Dedifferentiated amniotic fluid mesenchymal stem cell (primary cell): ENCODE data around the gene INPP5D.
"Not testable (repeated sequence)": the region's sequence is repeated elsewhere in the genome, so short reads cannot be mapped to it uniquely, and the experiment has no call there.

Experiments used
- DNase-seq: peaks from one replicate; pipeline ENCODE4 v3.0.0-alpha.2; 2016; ENCODE audit errors: extremely low spot score

The INPP5D gene

DNA sequence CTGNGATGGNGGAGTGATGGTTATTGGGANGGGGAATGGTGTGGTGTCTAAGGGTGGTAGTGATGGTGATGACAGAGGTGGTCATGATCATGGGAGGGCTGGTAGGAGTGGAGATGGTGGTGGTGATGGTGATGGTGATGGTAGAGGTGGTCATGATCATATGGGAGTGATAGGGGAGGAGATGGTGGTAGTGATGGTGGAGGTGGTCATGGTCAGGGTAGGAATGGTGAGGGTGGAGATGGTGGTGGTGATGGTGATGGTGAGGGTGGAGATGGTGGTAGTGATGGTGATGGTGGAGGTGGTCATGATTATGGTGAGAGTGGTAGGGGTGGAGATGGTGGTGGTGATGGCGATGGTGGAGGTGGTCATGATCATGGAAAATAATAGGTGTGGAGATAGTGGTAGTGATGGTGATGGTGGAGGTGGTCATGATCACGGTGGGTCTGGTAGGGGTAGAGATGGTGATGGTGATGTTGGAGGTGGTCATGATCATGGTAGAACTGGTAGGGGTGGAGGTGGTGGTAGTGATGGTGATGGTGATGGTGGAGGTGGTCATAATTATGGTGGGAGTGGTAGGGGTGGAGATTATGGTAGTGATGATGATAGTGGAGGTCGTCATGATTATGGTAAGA lies 83.7 kb downstream of the INPP5D start:
- DNase-seq = no peak

DNA sequence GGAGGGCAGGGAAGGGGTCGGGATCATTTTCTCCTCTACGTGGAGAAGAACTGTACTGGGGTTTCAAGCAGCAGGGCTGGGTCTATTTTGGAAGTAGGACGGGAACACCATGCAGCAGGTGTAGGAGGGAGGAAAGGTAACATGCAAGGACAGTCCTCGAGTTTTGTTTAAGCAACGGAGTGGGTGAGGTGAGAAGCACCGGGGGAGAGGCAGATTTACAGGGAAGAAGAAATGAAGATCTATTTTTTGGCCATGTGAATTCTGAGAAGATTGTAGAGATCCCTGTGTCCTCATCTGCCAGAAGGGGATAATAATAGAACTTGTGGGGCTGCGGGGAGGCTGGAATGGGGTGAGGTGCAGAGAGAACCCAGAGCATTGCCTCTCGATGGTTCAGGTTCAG lies 85.6 kb downstream of the INPP5D start:
- no peak for DNase-seq

DNA sequence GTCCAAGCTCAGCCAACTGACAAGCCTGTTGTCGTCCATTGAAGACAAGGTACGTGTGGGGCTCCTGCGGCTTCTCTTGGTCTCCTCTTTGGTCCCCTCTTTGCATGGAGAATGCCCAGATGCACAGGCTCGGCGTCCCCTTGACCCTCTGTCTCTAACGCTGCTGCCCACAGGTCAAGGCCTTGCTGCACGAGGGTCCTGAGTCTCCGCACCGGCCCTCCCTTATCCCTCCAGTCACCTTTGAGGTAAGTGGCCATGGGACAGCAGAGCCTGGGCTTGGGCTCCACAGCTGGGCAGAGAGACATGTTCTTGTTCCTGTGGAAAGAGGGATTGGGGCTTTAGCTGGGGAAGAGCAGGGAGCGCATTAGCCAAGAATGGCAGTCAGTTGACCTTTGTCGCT lies 86.1 kb downstream of the INPP5D start:
- DNase-seq = no peak

DNA sequence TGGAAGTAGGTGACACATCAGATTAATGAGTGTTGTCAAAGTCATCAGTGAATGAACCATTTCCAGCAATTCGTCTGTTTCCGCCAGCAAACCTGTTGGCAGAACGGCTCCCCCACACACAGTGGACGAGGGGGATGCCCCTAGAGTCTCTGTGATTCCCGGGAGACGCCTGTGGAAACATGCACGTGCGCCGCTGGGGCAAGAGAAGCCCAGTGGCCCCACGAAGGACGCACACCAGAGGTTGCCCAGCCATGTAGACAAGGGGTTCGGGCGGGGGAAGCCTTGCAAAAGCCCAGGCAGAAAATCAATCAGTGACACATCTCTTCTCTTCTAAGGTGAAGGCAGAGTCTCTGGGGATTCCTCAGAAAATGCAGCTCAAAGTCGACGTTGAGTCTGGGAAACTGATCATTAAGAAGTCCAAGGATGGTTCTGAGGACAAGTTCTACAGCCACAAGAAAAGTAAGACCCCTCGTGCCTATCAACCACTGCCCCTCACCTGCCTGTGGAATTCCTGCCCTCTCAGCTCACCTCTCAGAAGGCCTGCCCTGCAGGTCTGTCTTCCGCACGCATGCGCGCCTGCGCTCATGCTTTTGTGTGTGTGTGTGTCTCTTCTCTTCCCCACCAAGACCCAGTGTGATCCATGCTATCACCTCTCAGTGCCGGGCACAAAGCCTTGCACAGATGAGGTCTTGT lies 87.1 kb downstream of the INPP5D start:
- DNase-seq = no peak

DNA sequence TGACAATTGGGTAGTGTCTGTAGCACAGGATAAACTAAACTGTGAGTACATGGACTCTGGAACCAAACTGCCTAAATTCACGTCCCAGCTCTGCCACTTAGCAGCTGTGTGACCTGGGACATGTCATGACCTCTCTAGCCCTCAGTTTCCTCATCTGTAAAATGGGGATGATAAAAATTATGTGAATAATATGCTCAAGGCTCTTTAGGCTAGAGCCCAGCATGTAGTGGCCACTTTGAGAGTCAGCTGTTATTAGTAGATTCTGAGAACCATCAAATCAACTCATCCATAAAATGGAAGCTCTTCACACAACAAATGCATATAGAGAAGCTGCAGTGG lies 87.7 kb downstream of the INPP5D start:
- DNase-seq = no peak

- DNase-seq = no peak
These were observed 88.2 kb downstream of the INPP5D start for GRCh38 chr2:233148354-233148753.

DNA sequence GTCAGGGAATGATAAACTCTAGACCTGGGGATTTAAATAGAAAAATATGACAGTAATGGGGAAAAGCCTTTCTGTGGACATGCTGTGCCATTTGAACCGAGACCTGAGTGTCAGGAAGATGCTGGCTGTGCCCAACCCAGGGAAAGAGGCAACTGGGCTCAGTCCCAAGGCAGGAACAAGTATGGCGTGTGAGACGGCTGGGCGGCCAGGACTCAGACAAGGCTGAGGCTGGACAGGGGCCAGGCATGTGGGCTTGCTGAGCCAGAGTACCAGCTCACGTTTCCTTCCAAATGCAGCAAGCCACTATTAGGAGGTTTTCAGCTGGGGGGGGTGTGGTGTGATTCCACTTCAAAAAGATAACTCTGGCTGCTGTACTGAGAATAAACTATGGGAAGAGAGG lies 92.4 kb downstream of the INPP5D start:
- no peak for DNase-seq

- no peak for DNase-seq
These were observed 93.1 kb downstream of the INPP5D start for GRCh38 chr2:233153146-233153798.

GRCh38 chr2:233156001-233156400 lies 95.9 kb downstream of the INPP5D start:
- DNase-seq = no peak

- DNase-seq = not testable (repeated sequence)
These were observed 96.3 kb downstream of the INPP5D start for GRCh38 chr2:233156461-233156860.

DNA sequence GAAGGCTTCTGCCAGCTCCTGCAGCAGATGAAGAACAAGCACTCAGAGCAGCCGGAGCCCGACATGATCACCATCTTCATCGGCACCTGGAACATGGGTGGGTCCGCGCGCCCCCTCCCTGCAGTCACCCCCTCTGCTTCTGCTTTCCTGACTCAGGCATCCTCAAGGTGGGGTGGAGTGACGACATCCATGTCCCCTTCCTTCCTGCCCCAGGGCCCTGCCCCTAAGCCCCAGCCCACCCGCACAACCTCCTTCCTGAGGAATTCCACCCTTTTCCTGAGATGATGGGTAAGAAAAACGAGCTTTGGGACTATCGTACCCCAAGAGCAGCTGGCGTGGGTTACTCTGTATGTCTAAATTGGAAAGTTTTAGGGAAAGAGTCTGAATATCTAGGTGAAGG lies 101.6 kb downstream of the INPP5D start:
- DNase-seq = no peak

DNA sequence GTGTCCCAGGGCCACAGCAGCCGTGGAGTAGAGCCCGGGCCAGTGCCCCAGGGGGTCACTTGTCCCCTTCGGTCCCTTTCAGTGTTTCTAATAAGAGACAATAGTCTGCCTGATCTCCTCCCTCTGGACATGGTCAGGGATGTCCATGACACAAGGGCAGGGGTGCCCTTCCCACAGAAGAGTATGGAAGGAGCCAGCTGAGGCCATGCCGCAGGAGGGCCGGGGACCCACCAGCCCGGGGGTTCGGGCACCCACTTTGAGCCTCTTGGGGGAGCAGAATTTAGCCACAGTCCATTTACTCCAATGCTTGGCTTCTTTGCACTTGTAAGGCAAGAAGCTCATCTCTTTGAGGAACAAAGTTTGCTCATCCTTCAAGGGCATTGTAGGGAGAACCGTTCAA lies 102.6 kb downstream of the INPP5D start:
- DNase-seq = no peak

- no peak for DNase-seq
These were observed 103.5 kb downstream of the INPP5D start for GRCh38 chr2:233163486-233164103.

DNA sequence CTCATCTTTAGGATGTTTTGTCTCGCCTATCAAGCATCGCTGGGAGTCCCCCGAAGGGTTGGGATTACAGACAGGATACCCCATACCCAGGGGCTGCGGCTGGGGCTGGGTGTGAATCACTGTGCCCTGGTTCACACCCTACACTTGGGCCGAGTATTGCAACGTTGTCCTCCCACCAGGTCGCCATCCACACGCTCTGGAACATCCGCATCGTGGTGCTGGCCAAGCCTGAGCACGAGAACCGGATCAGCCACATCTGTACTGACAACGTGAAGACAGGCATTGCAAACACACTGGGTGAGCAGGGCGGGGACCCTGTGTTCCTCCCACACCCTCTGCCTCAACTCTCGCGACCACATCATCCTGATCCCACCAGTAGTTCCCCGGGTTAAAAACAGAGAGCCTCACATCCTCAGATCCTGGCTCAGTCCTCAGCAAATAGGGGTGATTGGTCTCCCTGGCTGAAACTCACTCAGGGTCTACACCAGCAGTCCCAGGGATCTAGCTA lies 104.0 kb downstream of the INPP5D start:
- DNase-seq = no peak

DNA sequence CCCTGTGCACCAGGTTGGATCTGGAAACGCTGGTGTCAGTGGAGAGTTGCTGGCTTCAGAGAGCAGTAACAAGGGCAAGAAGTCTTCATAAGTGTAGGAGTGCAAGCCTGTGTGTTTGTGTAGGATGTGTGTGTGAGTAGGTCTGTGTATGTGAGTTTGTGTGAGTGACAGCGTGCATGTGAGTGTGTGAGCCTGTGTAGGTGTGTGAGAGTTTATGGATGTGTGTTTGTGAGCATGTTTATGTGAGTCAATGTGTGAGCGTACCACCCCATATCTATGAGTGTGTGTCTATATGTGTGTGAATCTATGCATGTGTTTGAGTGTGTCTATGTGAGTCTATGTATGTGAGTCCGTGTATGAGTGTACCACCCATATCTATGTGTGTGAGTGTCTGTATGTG lies 104.8 kb downstream of the INPP5D start:
- DNase-seq = no peak

DNA sequence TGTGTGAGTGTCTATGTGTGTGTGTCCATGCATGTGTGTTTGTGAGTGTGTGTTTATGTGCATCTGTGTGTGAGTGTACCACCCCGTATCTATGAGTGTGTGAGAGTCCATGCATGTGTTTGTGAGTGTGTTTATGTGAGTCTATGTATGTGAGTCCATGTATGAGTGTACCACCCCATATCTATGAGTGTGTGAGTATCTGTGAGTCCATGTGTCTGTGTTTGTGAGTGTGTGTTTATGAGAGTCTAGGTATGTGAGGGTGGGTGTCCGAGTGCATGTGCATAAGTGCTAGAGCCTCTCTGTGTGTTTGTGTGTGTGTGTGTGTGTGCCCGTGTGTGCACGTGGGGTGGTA lies 105.4 kb downstream of the INPP5D start:
- no peak for DNase-seq

- no peak for DNase-seq
These were observed 105.9 kb downstream of the INPP5D start for GRCh38 chr2:233165895-233166661.

- DNase-seq = no peak
These were observed 108.3 kb downstream of the INPP5D start for GRCh38 chr2:233168445-233168844.

GRCh38 chr2:233168919-233169318 lies 108.8 kb downstream of the INPP5D start:
- no peak for DNase-seq

- no peak for DNase-seq
These were observed 111.2 kb downstream of the INPP5D start for GRCh38 chr2:233171344-233171743.

- no peak for DNase-seq
These were observed 113.0 kb downstream of the INPP5D start for GRCh38 chr2:233173115-233173514.

GRCh38 chr2:233174137-233174536 lies 114.0 kb downstream of the INPP5D start:
- no peak for DNase-seq
